Fibroblast of pulmonary artery (primary cell): Measurements from ENCODE around the gene BRD4.
A peak's percentile ranks its signal among the peaks of the same experiment; 100 is the strongest.

Experiments used
- DNase-seq: peaks from one replicate; pipeline ENCODE4 v3.0.0-alpha.2; 2010; ENCODE audit warnings: low read depth
- H3K4me3 ChIP-seq: replicated peaks from 2 replicates; pipeline ENCODE4 v1.5.1; 2011; ENCODE audit warnings: low read depth, mild to moderate bottlenecking, control low read depth, low read length, moderate library complexity
- TF ChIP-seq, protein P1 (sequence below): IDR thresholded peaks from 2 replicates; pipeline ENCODE4 v1.5.1; 2011; ENCODE audit warnings: mild to moderate bottlenecking, control low read depth, low read length, inconsistent platforms; ENCODE audit errors: missing control alignments

Gene BRD4

DNA sequence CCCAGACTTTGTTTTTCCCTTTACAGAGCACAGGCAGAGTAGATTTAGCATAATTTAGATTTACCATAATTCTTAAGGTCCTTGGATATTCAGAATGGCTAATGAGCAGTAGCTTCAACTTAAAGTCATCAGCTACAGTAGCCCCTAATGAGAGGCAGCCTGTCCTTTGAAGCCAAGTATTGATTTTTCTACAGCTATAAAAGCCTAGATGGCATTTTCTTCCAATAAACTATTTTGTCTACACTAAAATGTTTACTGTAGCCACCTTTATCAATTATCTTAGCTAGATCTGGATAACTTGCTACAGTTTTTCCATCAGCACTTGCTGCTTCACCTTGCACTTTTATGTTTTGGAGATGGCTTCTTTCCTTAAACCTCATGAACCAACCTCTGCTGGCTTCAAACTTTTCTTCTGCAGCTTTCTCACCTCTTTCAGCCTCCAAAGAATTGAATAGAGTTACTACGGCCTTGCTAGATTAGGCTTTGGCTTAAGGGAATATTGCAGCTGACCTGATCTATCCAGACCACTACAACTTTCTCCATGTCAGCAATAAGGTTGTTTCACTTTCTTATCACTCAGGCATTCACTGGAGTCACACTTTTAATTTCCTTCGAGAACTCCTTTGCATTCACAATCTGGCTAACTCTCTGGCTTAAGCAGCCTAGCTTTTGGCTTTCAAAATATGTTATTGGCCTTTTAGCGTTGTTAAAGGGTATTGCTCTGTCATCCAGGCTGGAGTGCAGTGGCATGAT is 26.6 kb downstream of the BRD4 start:
- no peak for DNase-seq
- TF ChIP-seq, protein P1, sequence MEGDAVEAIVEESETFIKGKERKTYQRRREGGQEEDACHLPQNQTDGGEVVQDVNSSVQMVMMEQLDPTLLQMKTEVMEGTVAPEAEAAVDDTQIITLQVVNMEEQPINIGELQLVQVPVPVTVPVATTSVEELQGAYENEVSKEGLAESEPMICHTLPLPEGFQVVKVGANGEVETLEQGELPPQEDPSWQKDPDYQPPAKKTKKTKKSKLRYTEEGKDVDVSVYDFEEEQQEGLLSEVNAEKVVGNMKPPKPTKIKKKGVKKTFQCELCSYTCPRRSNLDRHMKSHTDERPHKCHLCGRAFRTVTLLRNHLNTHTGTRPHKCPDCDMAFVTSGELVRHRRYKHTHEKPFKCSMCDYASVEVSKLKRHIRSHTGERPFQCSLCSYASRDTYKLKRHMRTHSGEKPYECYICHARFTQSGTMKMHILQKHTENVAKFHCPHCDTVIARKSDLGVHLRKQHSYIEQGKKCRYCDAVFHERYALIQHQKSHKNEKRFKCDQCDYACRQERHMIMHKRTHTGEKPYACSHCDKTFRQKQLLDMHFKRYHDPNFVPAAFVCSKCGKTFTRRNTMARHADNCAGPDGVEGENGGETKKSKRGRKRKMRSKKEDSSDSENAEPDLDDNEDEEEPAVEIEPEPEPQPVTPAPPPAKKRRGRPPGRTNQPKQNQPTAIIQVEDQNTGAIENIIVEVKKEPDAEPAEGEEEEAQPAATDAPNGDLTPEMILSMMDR, result no peak
- no peak overlapping the region for H3K4me3 ChIP-seq

- TF ChIP-seq, protein P1, result no peak
- no peak overlapping the region for H3K4me3 ChIP-seq
- DNase-seq, result no peak
Measured at GRCh38 chr19:15304140-15304705, 28.1 kb downstream of the BRD4 start.

GRCh38 chr19:15303105-15303780 is 29.1 kb downstream of the BRD4 start:
- TF ChIP-seq, protein P1, result no peak
- no peak for DNase-seq
- H3K4me3 ChIP-seq, result no peak overlapping the region

- peak; percentile 77 for DNase-seq
- TF ChIP-seq, protein P1, result no peak
- no peak overlapping the region for H3K4me3 ChIP-seq
Measured at GRCh38 chr19:15300533-15301197, 31.7 kb downstream of the BRD4 start.

- no peak overlapping the region for H3K4me3 ChIP-seq
- DNase-seq, result peak; percentile 72
- TF ChIP-seq, protein P1, result no peak
Measured at GRCh38 chr19:15299568-15300409, 32.5 kb downstream of the BRD4 start.

- TF ChIP-seq, protein P1, result no peak
- DNase-seq, result no peak
- H3K4me3 ChIP-seq, result no peak overlapping the region
Measured at GRCh38 chr19:15298847-15299567, 33.3 kb downstream of the BRD4 start.
